IMR-90 (cell line): ENCODE data around the gene USP6NL. TPM values are rescaled to one million over a fixed set of nuclear protein-coding genes. Genes with fewer than 3 reads are reported as not detected.

Experiments
- ATAC-seq: fragments of 200-7000 bp; cut with Tn5 transposase; 2 replicates; pipeline ENCODE4 v1.9.1; 2020; ENCODE audit warnings: low read depth, mild to moderate bottlenecking, moderate library complexity
- BruUV-seq: library from RNA; stranded (reverse); fragments of 400-500 nt; replicated peaks from 2 replicates; lab custom pipeline; 2021; lab: Mats Ljungman, UMichigan
- CTCF ChIA-PET: fragments of 300-600 bp; formaldehyde crosslinking; extraction: SDS; loops from one replicate; lab custom pipeline; 2021; ENCODE audit warnings: antibody characterized with exemption; lab: Yijun Ruan, JAX
- POLR2A ChIA-PET: fragments of 300-600 bp; sonication (Branson Sonifier 250); formaldehyde crosslinking; loops from one replicate; lab custom pipeline; 2022; ENCODE audit warnings: antibody characterized with exemption; ENCODE audit not compliant: unreplicated experiment; lab: Charles Lee
- DNase-seq: peaks from one replicate; pipeline ENCODE4 v3.0.0; 2013
- H2AFZ ChIP-seq: replicated peaks from 2 replicates; pipeline ENCODE3; 2013; ENCODE audit warnings: low read length, mild to moderate bottlenecking; ENCODE audit not compliant: poor library complexity
- H2AK5ac ChIP-seq: 2 replicates; pipeline ENCODE4 v1.6.1; 2013; ENCODE audit warnings: low read depth, low read length, inconsistent platforms
- H2AK9ac ChIP-seq: replicated peaks from 2 replicates; pipeline ENCODE3; 2013; ENCODE audit warnings: mild to moderate bottlenecking, low read depth, low read length, moderate library complexity; ENCODE audit not compliant: poor library complexity
- H2BK120ac ChIP-seq: 2 replicates; pipeline ENCODE4 v1.6.1; 2013; ENCODE audit warnings: low read depth, low read length, inconsistent platforms
- H2BK15ac ChIP-seq: 3 replicates; pipeline ENCODE4 v1.6.1; 2013; ENCODE audit warnings: low read depth, low read length, inconsistent platforms
- H2BK20ac ChIP-seq: 2 replicates; pipeline ENCODE4 v1.6.1; 2013; ENCODE audit warnings: low read depth, mild to moderate bottlenecking, inconsistent platforms, low read length, moderate library complexity
- H2BK5ac ChIP-seq: 2 replicates; pipeline ENCODE4 v1.6.1; 2013; ENCODE audit warnings: mild to moderate bottlenecking, low read depth, low read length, inconsistent platforms; ENCODE audit not compliant: poor library complexity, severe bottlenecking
- H3K14ac ChIP-seq: replicated peaks from 2 replicates; pipeline ENCODE4 v1.6.1; 2013; ENCODE audit warnings: low read depth, low read length, inconsistent platforms
- H3K18ac ChIP-seq: 2 replicates; pipeline ENCODE4 v1.6.1; 2013; ENCODE audit warnings: low read depth, low read length, control low read depth
- H3K23ac ChIP-seq: 2 replicates; pipeline ENCODE4 v1.6.1; 2013; ENCODE audit warnings: low read depth, low read length, inconsistent platforms
- H3K27ac ChIP-seq: 2 replicates; pipeline ENCODE4 v1.5.1; 2013; ENCODE audit warnings: mild to moderate bottlenecking, control low read depth, low read length; ENCODE audit not compliant: insufficient read depth
- H3K27me3 ChIP-seq: 2 replicates; pipeline ENCODE4 v1.6.1; 2013; ENCODE audit warnings: low read length; ENCODE audit not compliant: control insufficient read depth, insufficient read depth
- H3K36me3 ChIP-seq: 2 replicates; pipeline ENCODE4 v1.6.1; 2013; ENCODE audit warnings: low read length, mixed read lengths; ENCODE audit not compliant: control insufficient read depth, insufficient read depth
- H3K4ac ChIP-seq: 2 replicates; pipeline ENCODE4 v1.6.1; 2013; ENCODE audit warnings: low read depth, low read length, inconsistent platforms
- H3K4me1 ChIP-seq: 2 replicates; pipeline ENCODE4 v1.6.1; 2013; ENCODE audit warnings: low read length, mixed read lengths; ENCODE audit not compliant: control insufficient read depth, insufficient read depth
- H3K4me2 ChIP-seq: 2 replicates; pipeline ENCODE4 v1.6.1; 2013; ENCODE audit warnings: low read depth, mild to moderate bottlenecking, control low read depth, low read length, moderate library complexity
- H3K4me3 ChIP-seq: 2 replicates; pipeline ENCODE4 v1.5.1; 2013; ENCODE audit warnings: low read depth, mild to moderate bottlenecking, control low read depth, low read length, moderate library complexity; ENCODE audit not compliant: insufficient read depth
- H3K56ac ChIP-seq: 2 replicates; pipeline ENCODE4 v1.6.1; 2013; ENCODE audit warnings: low read length, inconsistent platforms; ENCODE audit not compliant: insufficient read depth; ENCODE audit errors: extremely low read depth
- H3K79me1 ChIP-seq, 2 experiments: 2 replicates each; pipeline ENCODE4 v1.6.1; 2013; ENCODE audit warnings: low read length in 2 of 2, inconsistent platforms in 1 of 2, low read depth in 1 of 2
- H3K9ac ChIP-seq: 2 replicates; pipeline ENCODE4 v1.6.1; 2013; ENCODE audit warnings: low read depth, low read length, control low read depth
- H3K9me1 ChIP-seq: 2 replicates; pipeline ENCODE4 v1.6.1; 2013; ENCODE audit warnings: low read length, inconsistent platforms; ENCODE audit not compliant: insufficient read depth
- H3K9me3 ChIP-seq: 2 replicates; pipeline ENCODE4 v1.6.1; 2013; ENCODE audit warnings: low read length; ENCODE audit not compliant: control insufficient read depth, insufficient read depth
- H4K20me1 ChIP-seq: 2 replicates; pipeline ENCODE4 v1.6.1; 2013; ENCODE audit warnings: low read length, inconsistent platforms; ENCODE audit not compliant: insufficient read depth
- H4K5ac ChIP-seq: 2 replicates; pipeline ENCODE4 v1.6.1; 2013; ENCODE audit warnings: mild to moderate bottlenecking, low read depth, low read length, control low read depth
- H4K8ac ChIP-seq, 2 experiments: 2 replicates each; pipeline ENCODE4 v1.6.1; 2013; ENCODE audit warnings: low read depth in 2 of 2, low read length in 2 of 2, control low read depth in 1 of 2, inconsistent platforms in 1 of 2
- H4K91ac ChIP-seq: 2 replicates; pipeline ENCODE4 v1.6.1; 2013; ENCODE audit warnings: low read depth, low read length, inconsistent platforms; ENCODE audit not compliant: insufficient read depth
- BHLHE40 ChIP-seq: fragments of 150-350 bp; IDR thresholded peaks from 2 replicates; pipeline ENCODE4 v1.6.1; 2016; ENCODE audit warnings: mild to moderate bottlenecking, low read depth, low read length
- CEBPB ChIP-seq: IDR thresholded peaks from 2 replicates; pipeline ENCODE4 v1.6.1; 2012; ENCODE audit warnings: low read depth, low read length, improper control_type of control experiment
- CHD1 ChIP-seq: IDR thresholded peaks from 2 replicates; pipeline ENCODE4 v1.6.1; 2012; ENCODE audit warnings: low read depth, low read length, improper control_type of control experiment
- FOS ChIP-seq: fragments of 150-350 bp; IDR thresholded peaks from 2 replicates; pipeline ENCODE4 v1.6.1; 2016; ENCODE audit warnings: low read depth, low read length
- MAFK ChIP-seq: IDR thresholded peaks from 2 replicates; pipeline ENCODE4 v1.6.1; 2012; ENCODE audit warnings: low read depth, low read length, improper control_type of control experiment
- MAZ ChIP-seq: IDR thresholded peaks from 2 replicates; pipeline ENCODE4 v1.6.1; 2012; ENCODE audit warnings: low read depth, mild to moderate bottlenecking, low read length, improper control_type of control experiment, moderate library complexity, borderline replicate concordance
- MXI1 ChIP-seq: IDR thresholded peaks from 2 replicates; pipeline ENCODE4 v1.6.1; 2012; ENCODE audit warnings: low read depth, mild to moderate bottlenecking, low read length, moderate library complexity, borderline replicate concordance
- NFE2L2 ChIP-seq: fragments of 150-350 bp; IDR thresholded peaks from 2 replicates; pipeline ENCODE4 v1.6.1; 2016; ENCODE audit warnings: low read depth, mild to moderate bottlenecking, low read length
- POLR2A ChIP-seq: IDR thresholded peaks from 2 replicates; pipeline ENCODE4 v1.6.1; 2012; ENCODE audit warnings: mild to moderate bottlenecking, low read depth, low read length
- RAD21 ChIP-seq: IDR thresholded peaks from 2 replicates; pipeline ENCODE4 v1.6.1; 2012; ENCODE audit warnings: low read length, improper control_type of control experiment
- RCOR1 ChIP-seq: IDR thresholded peaks from 2 replicates; pipeline ENCODE4 v1.6.1; 2012; ENCODE audit warnings: mild to moderate bottlenecking, low read length, improper control_type of control experiment; ENCODE audit not compliant: insufficient replicate concordance
- RFX5 ChIP-seq: IDR thresholded peaks from 2 replicates; pipeline ENCODE4 v1.8.0; 2012; ENCODE audit warnings: low read depth, mild to moderate bottlenecking, low read length, moderate library complexity
- SMC3 ChIP-seq: fragments of 150-350 bp; IDR thresholded peaks from 2 replicates; pipeline ENCODE4 v1.6.1; 2016; ENCODE audit warnings: low read depth, mild to moderate bottlenecking, antibody characterized with exemption, low read length, moderate library complexity
- WGBS, 2 experiments: methylation state at CpG; one replicate each; pipeline versions ENCODE4 v1.1.5 to v1.1.7; 2013; ENCODE audit warnings: missing lambda C conversion rate in 2 of 2; ENCODE audit not compliant: insufficient read length in 1 of 2; ENCODE audit errors: extremely low coverage in 2 of 2; 5-methylcytosine and 5-hydroxymethylcytosine counted together
- dilution Hi-C: fragments of 300-500 bp; cut with HindIII; formaldehyde crosslinking; loops from one replicate; pipeline ENCODE4 v1.14.3; 2018; ENCODE audit warnings: low sequenced_read_pairs; ENCODE audit not compliant: unreplicated experiment
- in situ Hi-C: fragments of 300-500 bp; cut with MboI; formaldehyde crosslinking; loops from 3 replicates; pipeline ENCODE4 v1.14.3; 2019; ENCODE audit warnings: low sequenced_read_pairs, inconsistent platforms, mixed read lengths
- intact Hi-C: fragments of 100-400 bp; cut with micrococcal nuclease; formaldehyde crosslinking; loops from 2 replicates; pipeline ENCODE4 v1.10.0; 2022
- polyA plus RNA-seq, 3 experiments: library from polyadenylated mRNA; depleted of rRNA; stranded (reverse); fragments of >200 nt; gene quantifications; 2 replicates each; pipeline ENCODE4 v1.2.3, GENCODE V29; 2012; ENCODE audit warnings: low replicate concordance in 1 of 3
- total RNA-seq: library from RNA; depleted of rRNA; stranded (reverse); fragments of >200 nt; gene quantifications from 2 replicates; pipeline ENCODE4 v1.2.3, GENCODE V29; 2012
- TF ChIP-seq, protein P1 (sequence below): conservative IDR thresholded peaks from 2 replicates; pipeline ENCODE4 v1.5.1; 2012; ENCODE audit warnings: mild to moderate bottlenecking, low read depth, low read length, improper control_type of control experiment
- TF ChIP-seq, protein P2 (sequence below): fragments of 150-350 bp; IDR thresholded peaks from 2 replicates; pipeline ENCODE4 v1.6.1; 2016; ENCODE audit warnings: low read depth, mild to moderate bottlenecking, low read length, moderate library complexity, borderline replicate concordance
- TF ChIP-seq, protein P3 (sequence below): fragments of 150-350 bp; IDR thresholded peaks from 2 replicates; pipeline ENCODE4 v1.6.1; 2017; ENCODE audit warnings: mild to moderate bottlenecking, antibody characterized with exemption, low read length, low read depth

USP6NL gene
- total and polyA plus RNA-seq, 2 of the 4 experiments (the other 2 are of a cell fraction), result 7.8 to 9.1 TPM

DNA sequence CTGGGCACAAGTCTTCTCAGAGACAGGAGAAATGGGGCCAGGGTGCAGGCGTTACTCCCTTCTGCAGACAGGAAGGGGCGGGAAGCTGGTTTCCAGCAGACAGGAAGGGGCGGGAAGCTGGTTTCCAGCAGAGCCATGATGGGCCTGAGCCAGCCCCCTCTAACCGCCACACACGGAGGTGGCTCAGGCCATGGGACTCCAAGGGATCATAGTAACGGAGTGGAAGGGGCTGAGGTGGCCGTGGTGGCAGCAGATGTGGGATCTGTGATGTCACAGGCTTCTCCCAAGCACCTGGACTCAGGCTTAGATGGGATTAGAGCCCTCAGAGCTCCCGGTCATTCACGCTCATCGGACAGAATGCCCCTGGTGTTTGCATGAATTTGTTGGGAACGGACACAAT lies 177.8 kb downstream of the USP6NL start:
- H2AK9ac ChIP-seq, result no peak overlapping the region
- H2AK5ac ChIP-seq, result no peak overlapping the region
- H4K5ac ChIP-seq, result no peak overlapping the region
- H3K4me1 ChIP-seq, result no peaks in the 10 kb centered on the region
- no peak overlapping the region for H2BK15ac ChIP-seq
- no peak overlapping the region for H3K4ac ChIP-seq
- no peak overlapping the region for H3K14ac ChIP-seq
- WGBS, 2 experiments, result no CpG with 5 or more reads among the region's 11 CpGs
- ATAC-seq (no peak), DNase-seq (no peak)
- H2BK5ac ChIP-seq, result no peak overlapping the region
- TF ChIP-seq NFE2L2, result no peak
- TF ChIP-seq CHD1, result no peak
- no peak for TF ChIP-seq RFX5
- no peak for TF ChIP-seq RCOR1
- TF ChIP-seq SMC3, result no peak
- TF ChIP-seq, protein P1, sequence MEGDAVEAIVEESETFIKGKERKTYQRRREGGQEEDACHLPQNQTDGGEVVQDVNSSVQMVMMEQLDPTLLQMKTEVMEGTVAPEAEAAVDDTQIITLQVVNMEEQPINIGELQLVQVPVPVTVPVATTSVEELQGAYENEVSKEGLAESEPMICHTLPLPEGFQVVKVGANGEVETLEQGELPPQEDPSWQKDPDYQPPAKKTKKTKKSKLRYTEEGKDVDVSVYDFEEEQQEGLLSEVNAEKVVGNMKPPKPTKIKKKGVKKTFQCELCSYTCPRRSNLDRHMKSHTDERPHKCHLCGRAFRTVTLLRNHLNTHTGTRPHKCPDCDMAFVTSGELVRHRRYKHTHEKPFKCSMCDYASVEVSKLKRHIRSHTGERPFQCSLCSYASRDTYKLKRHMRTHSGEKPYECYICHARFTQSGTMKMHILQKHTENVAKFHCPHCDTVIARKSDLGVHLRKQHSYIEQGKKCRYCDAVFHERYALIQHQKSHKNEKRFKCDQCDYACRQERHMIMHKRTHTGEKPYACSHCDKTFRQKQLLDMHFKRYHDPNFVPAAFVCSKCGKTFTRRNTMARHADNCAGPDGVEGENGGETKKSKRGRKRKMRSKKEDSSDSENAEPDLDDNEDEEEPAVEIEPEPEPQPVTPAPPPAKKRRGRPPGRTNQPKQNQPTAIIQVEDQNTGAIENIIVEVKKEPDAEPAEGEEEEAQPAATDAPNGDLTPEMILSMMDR, result no peak
- TF ChIP-seq, protein P2, sequence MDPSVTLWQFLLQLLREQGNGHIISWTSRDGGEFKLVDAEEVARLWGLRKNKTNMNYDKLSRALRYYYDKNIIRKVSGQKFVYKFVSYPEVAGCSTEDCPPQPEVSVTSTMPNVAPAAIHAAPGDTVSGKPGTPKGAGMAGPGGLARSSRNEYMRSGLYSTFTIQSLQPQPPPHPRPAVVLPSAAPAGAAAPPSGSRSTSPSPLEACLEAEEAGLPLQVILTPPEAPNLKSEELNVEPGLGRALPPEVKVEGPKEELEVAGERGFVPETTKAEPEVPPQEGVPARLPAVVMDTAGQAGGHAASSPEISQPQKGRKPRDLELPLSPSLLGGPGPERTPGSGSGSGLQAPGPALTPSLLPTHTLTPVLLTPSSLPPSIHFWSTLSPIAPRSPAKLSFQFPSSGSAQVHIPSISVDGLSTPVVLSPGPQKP, result no peak
- TF ChIP-seq CEBPB, result no peak
- TF ChIP-seq FOS, result no peak
- no peak for TF ChIP-seq MAFK
- TF ChIP-seq, protein P3, sequence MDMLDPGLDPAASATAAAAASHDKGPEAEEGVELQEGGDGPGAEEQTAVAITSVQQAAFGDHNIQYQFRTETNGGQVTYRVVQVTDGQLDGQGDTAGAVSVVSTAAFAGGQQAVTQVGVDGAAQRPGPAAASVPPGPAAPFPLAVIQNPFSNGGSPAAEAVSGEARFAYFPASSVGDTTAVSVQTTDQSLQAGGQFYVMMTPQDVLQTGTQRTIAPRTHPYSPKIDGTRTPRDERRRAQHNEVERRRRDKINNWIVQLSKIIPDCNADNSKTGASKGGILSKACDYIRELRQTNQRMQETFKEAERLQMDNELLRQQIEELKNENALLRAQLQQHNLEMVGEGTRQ, result no peak
- TF ChIP-seq MAZ, result no peak
- no peak for TF ChIP-seq MXI1
- no peak for TF ChIP-seq RAD21
- no peak for TF ChIP-seq POLR2A
- no peak for TF ChIP-seq BHLHE40
- peaks cover 2% of the 10 kb centered on the region; the same call in 1 of the 2 replicates for H3K9me3 ChIP-seq
- H3K4me3 ChIP-seq, result no peak overlapping the region
- ChIA-PET POLR2A (no interaction called here), CTCF (no interaction called here)
- H2AFZ ChIP-seq, result peak overlapping the region; percentile 43
- in situ Hi-C loops (no loop called here), dilution Hi-C loops (no loop called here), intact Hi-C loops (no loop called here)
- no peaks in the 10 kb centered on the region for H3K79me1 ChIP-seq
- H4K20me1 ChIP-seq, result no peaks in the 10 kb centered on the region
- no peak overlapping the region for H3K27ac ChIP-seq
- H3K27me3 ChIP-seq, result no peaks in the 10 kb centered on the region; the same call in 1 of the 2 replicates
- H3K23ac ChIP-seq, result no peak overlapping the region
- no TSS peak for BruUV-seq
- no peak overlapping the region for H4K91ac ChIP-seq
- no peak overlapping the region for H3K4me2 ChIP-seq
- H4K8ac ChIP-seq, result no peak overlapping the region
- H3K56ac ChIP-seq, result no peak overlapping the region
- H3K9ac ChIP-seq, result no peak overlapping the region
- H3K36me3 ChIP-seq, result no peaks in the 10 kb centered on the region
- no peaks in the 10 kb centered on the region for H3K9me1 ChIP-seq
- H2BK20ac ChIP-seq, result no peak overlapping the region
- H3K18ac ChIP-seq, result no peak overlapping the region
- H2BK120ac ChIP-seq, result no peak overlapping the region
